ENCODE data around the gene BMF.

BMF gene

DNA sequence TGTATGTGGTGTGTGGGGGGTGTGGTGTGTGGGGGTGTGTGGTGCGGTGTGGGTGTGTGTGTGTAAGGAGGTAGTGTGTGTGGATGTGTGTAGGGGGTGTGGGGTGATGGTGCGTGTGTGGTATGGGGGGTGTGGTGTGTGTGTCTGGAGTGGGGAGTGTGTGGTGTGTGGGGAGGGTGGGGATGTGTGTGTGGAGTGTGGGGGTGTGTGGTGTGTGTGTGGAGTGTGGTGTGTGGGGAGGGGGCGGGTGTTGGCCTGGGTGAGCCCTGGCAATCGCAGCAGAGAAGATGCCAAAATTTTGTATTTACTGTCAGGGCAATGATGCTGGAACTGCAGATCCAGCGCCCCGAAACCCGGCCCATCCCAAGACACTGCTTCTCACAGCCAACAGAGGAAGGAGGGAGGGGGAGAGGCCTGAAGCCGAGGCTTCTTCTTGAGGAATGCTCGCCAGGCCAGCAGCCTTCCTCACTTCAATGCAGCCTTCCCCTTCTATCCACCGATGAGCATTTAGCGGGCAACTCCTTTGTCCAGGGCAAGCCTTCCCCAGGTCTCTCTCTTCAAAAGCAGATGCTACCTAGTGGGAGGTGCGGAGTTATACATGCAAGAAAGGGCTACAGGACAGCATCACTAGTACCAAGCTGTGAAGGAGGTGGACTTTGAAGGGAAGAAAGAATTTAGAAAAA is 57.8 kb downstream of the BMF start:
- no peak overlapping the region for H3K18ac ChIP-seq (ENCODE audit: low read length)
- H3K79me2 ChIP-seq (ENCODE audit: control insufficient read depth, insufficient read depth, low read length, poor library complexity): no peaks in the 10 kb centered on the region
- peak overlapping the region; percentile 58 for H3K4me3 ChIP-seq (ENCODE audit: low read depth, low read length)
- no peaks in the 10 kb centered on the region for H3K27me3 ChIP-seq (ENCODE audit: insufficient read depth, low read length)
- H3K4ac ChIP-seq (ENCODE audit: low read depth, low read length): no peak overlapping the region
- H2BK120ac ChIP-seq (ENCODE audit: insufficient read depth, low read length, poor library complexity): no peak overlapping the region
- peaks cover 30% of the 10 kb centered on the region for H3K79me1 ChIP-seq (ENCODE audit: low read length)
- peaks cover 6% of the 10 kb centered on the region for H3K9me3 ChIP-seq (ENCODE audit: insufficient read depth, low read depth, low read length)
- H3K27ac ChIP-seq (ENCODE audit: low read depth, low read length): no peak overlapping the region
- no peak overlapping the region for H3K23ac ChIP-seq (ENCODE audit: low read length)
- no peak overlapping the region for H4K8ac ChIP-seq (ENCODE audit: low read depth, low read length)
- peak overlapping the region; percentile 39 for H2AK5ac ChIP-seq (ENCODE audit: low read length)
- peak overlapping the region; percentile 3 for H4K91ac ChIP-seq (ENCODE audit: low read depth, low read length)
- no peak overlapping the region for H2BK12ac ChIP-seq (ENCODE audit: low read length)
- no peak overlapping the region for H2AFZ ChIP-seq (ENCODE audit: insufficient read depth, low read length, poor library complexity)
- peaks cover 46 to 54% of the 10 kb centered on the region in 2 experiments for H3K4me1 ChIP-seq (ENCODE audit: control insufficient read depth in 1 of 2, insufficient read depth in 2 of 2, low read length in 2 of 2)
- DNase-seq: no peak
- WGBS (ENCODE audit: extremely low coverage, insufficient coverage, insufficient read length): 100% methylated on average over 2 of the region's 12 CpGs
- no peaks in the 10 kb centered on the region for H3K36me3 ChIP-seq (ENCODE audit: control insufficient read depth in 1 of 2, insufficient read depth in 2 of 2, low read length in 2 of 2)
- H3K4me2 ChIP-seq (ENCODE audit: low read length): no peak overlapping the region
- H4K12ac ChIP-seq (ENCODE audit: low read depth, low read length): no peak overlapping the region
- no peak overlapping the region for H2BK5ac ChIP-seq (ENCODE audit: low read depth, low read length, poor library complexity)
- no peak overlapping the region for H3K14ac ChIP-seq (ENCODE audit: low read length)
- no peak overlapping the region for H3K9ac ChIP-seq (ENCODE audit: low read length)

DNA sequence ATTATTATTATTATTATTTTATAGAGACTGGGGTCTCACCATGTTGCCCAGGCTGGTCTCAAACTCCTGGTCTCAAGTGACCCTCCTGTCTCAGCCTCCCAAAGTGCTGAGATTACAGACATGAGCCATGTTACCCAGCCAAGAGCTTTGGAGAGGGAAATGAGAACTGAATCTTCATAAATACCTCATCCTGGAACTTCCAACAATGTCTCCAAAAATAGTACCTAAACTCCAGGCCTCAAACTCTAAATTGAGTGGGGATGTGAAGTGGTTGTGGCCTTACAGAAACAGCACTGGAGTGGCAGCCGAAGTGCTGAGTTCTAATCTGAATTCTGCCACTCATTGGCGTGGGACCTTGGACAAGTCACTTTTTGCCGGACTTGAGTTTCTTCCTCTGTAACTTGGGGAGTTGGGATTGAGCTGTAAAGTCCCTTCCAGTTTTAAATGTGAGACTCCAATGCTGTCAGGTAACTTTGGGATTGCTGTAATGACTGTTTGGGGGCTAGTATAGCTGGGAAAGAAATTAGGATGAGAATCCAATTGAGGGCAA is 59.7 kb downstream of the BMF start:
- Histone ChIP-seq H4K12ac (ENCODE audit: low read depth, low read length) (no peak overlapping the region), H3K36me3 (ENCODE audit: control insufficient read depth in 1 of 2, insufficient read depth in 2 of 2, low read length in 2 of 2) (no peaks in the 10 kb centered on the region), H3K23ac (ENCODE audit: low read length) (no peak overlapping the region), H3K27ac (ENCODE audit: low read depth, low read length) (no peak overlapping the region), H2BK12ac (ENCODE audit: low read length) (no peak overlapping the region), H3K18ac (ENCODE audit: low read length) (no peak overlapping the region), H3K79me1 (ENCODE audit: low read length) (peaks cover 23% of the 10 kb centered on the region), H3K27me3 (ENCODE audit: insufficient read depth, low read length) (no peaks in the 10 kb centered on the region), H4K8ac (ENCODE audit: low read depth, low read length) (no peak overlapping the region), H3K9me3 (ENCODE audit: insufficient read depth, low read depth, low read length) (peaks cover 6% of the 10 kb centered on the region), H3K4me3 (ENCODE audit: low read depth, low read length) (no peak overlapping the region), H3K4me2 (ENCODE audit: low read length) (no peak overlapping the region), H3K14ac (ENCODE audit: low read length) (no peak overlapping the region), H3K9ac (ENCODE audit: low read length) (no peak overlapping the region), H2BK5ac (ENCODE audit: low read depth, low read length, poor library complexity) (no peak overlapping the region), H4K91ac (ENCODE audit: low read depth, low read length) (no peak overlapping the region), H3K4ac (ENCODE audit: low read depth, low read length) (no peak overlapping the region), H3K79me2 (ENCODE audit: control insufficient read depth, insufficient read depth, low read length, poor library complexity) (no peaks in the 10 kb centered on the region), H2AK5ac (ENCODE audit: low read length) (no peak overlapping the region), H2AFZ (ENCODE audit: insufficient read depth, low read length, poor library complexity) (no peak overlapping the region), H2BK120ac (ENCODE audit: insufficient read depth, low read length, poor library complexity) (no peak overlapping the region), H3K4me1 (ENCODE audit: control insufficient read depth in 1 of 2, insufficient read depth in 2 of 2, low read length in 2 of 2) (peaks cover 31 to 40% of the 10 kb centered on the region in 2 experiments)
- peak in 1 of 2 donors; percentile 18 for DNase-seq
- WGBS (ENCODE audit: extremely low coverage, insufficient coverage, insufficient read length): no CpG with 5 or more reads among the region's 3 CpGs

DNA sequence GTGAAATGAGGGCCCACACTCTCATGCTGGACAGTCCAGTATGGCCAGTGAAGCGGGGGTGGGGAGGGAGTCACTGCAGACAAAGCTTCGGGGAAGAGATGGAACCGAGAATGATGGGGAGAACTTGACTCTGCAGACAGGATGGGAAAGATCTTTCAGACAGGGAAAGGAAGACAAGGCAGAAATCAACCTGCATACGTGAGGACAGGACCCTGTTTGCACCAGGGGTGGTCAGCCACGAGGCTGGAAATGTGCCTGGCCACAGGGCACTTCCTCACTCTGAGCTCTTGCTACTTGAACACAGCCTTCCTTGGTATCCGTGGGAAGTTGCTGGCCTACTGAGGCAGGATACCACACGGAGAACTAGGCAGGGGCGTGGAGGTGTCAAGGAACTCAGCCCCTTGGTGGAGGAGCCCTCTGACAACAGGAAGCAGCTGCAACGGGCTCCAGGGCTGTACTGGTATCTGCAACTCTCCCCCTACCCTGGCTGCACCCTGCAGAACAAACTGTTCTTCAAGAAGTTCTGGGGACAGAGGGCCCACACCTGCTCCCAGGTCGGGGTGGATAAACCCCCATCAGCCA is 60.4 kb downstream of the BMF start:
- no CpG with 5 or more reads among the region's 10 CpGs for WGBS (ENCODE audit: extremely low coverage, insufficient coverage, insufficient read length)
- no peak for DNase-seq
- no peak overlapping the region for H3K4me3 ChIP-seq (ENCODE audit: low read depth, low read length)
- no peak overlapping the region for H3K4ac ChIP-seq (ENCODE audit: low read depth, low read length)
- no peak overlapping the region for H3K23ac ChIP-seq (ENCODE audit: low read length)
- no peak overlapping the region for H3K27ac ChIP-seq (ENCODE audit: low read depth, low read length)
- H3K27me3 ChIP-seq (ENCODE audit: insufficient read depth, low read length): no peaks in the 10 kb centered on the region
- H3K79me1 ChIP-seq (ENCODE audit: low read length): peaks cover 18% of the 10 kb centered on the region
- no peaks in the 10 kb centered on the region for H3K79me2 ChIP-seq (ENCODE audit: control insufficient read depth, insufficient read depth, low read length, poor library complexity)
- H3K9me3 ChIP-seq (ENCODE audit: insufficient read depth, low read depth, low read length): peaks cover 6% of the 10 kb centered on the region
- peak overlapping the region; percentile 19 for H2AK5ac ChIP-seq (ENCODE audit: low read length)
- no peak overlapping the region for H2BK120ac ChIP-seq (ENCODE audit: insufficient read depth, low read length, poor library complexity)
- H3K4me1 ChIP-seq (ENCODE audit: control insufficient read depth in 1 of 2, insufficient read depth in 2 of 2, low read length in 2 of 2): peaks cover 26 to 33% of the 10 kb centered on the region in 2 experiments
- H4K8ac ChIP-seq (ENCODE audit: low read depth, low read length): peak overlapping the region; percentile 3
- H3K36me3 ChIP-seq (ENCODE audit: control insufficient read depth in 1 of 2, insufficient read depth in 2 of 2, low read length in 2 of 2): no peaks in the 10 kb centered on the region
- no peak overlapping the region for H3K4me2 ChIP-seq (ENCODE audit: low read length)
- H2BK5ac ChIP-seq (ENCODE audit: low read depth, low read length, poor library complexity): peak overlapping the region; percentile 27
- no peak overlapping the region for H4K12ac ChIP-seq (ENCODE audit: low read depth, low read length)
- peak overlapping the region; percentile 52 for H3K18ac ChIP-seq (ENCODE audit: low read length)
- H3K9ac ChIP-seq (ENCODE audit: low read length): no peak overlapping the region
- H2AFZ ChIP-seq (ENCODE audit: insufficient read depth, low read length, poor library complexity): peak overlapping the region; percentile 48
- peak overlapping the region; percentile 54 for H3K14ac ChIP-seq (ENCODE audit: low read length)
- H2BK12ac ChIP-seq (ENCODE audit: low read length): peak overlapping the region; percentile 24
- peak overlapping the region; percentile 72 for H4K91ac ChIP-seq (ENCODE audit: low read depth, low read length)

DNA sequence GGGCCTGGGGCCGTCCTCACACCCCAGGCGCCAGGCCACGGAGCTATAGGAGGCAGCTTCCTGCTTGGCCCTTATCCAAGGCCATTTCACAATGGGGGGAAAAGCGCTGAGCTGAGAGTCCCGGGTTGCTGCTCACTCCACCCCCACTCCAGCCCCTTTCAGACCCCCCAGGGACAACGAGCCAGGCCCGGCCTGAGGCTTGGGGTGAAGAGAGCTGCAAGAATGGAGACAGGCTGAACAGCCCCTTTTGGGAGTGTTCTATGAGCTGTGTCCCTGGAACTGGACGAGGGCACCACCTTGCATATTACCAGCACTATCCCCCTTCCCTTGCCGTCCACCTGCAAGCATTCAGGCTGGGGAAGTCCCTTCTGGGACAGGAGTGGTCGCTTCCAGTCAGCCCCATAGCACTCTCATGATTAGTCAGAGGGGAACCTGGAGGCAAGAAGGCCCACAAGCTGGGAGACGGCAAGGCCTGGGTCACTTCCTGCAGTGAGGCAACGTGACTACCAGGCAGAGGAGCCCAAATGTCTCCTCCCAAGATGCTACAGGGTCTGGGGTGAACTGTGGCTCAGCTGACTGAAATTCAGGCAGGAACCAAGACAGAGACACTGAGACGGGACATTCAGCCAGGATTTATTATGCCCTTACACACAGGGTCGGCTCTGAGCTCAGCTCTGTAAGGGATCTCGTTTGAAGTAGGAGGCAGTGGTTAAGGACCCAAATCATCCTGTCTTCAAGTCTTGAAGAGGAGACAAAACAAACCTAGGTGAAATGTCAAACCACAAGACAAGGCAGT is 61.1 kb downstream of the BMF start:
- peak overlapping the region; percentile 22 for H4K91ac ChIP-seq (ENCODE audit: low read depth, low read length)
- H3K9me3 ChIP-seq (ENCODE audit: insufficient read depth, low read depth, low read length): peaks cover 6% of the 10 kb centered on the region
- peaks cover 24 to 30% of the 10 kb centered on the region in 2 experiments for H3K4me1 ChIP-seq (ENCODE audit: control insufficient read depth in 1 of 2, insufficient read depth in 2 of 2, low read length in 2 of 2)
- peak overlapping the region; percentile 7 for H3K27ac ChIP-seq (ENCODE audit: low read depth, low read length)
- peaks cover 18% of the 10 kb centered on the region for H3K79me1 ChIP-seq (ENCODE audit: low read length)
- no peaks in the 10 kb centered on the region for H3K79me2 ChIP-seq (ENCODE audit: control insufficient read depth, insufficient read depth, low read length, poor library complexity)
- H3K9ac ChIP-seq (ENCODE audit: low read length): no peak overlapping the region
- no peak overlapping the region for H4K8ac ChIP-seq (ENCODE audit: low read depth, low read length)
- no peak overlapping the region for H3K4me2 ChIP-seq (ENCODE audit: low read length)
- peak overlapping the region; percentile 22 for H2BK120ac ChIP-seq (ENCODE audit: insufficient read depth, low read length, poor library complexity)
- H3K18ac ChIP-seq (ENCODE audit: low read length): peak overlapping the region; percentile 7
- no peak overlapping the region for H3K14ac ChIP-seq (ENCODE audit: low read length)
- H3K4me3 ChIP-seq (ENCODE audit: low read depth, low read length): no peak overlapping the region
- H4K12ac ChIP-seq (ENCODE audit: low read depth, low read length): no peak overlapping the region
- no CpG with 5 or more reads among the region's 15 CpGs for WGBS (ENCODE audit: extremely low coverage, insufficient coverage, insufficient read length)
- H2BK5ac ChIP-seq (ENCODE audit: low read depth, low read length, poor library complexity): no peak overlapping the region
- H2BK12ac ChIP-seq (ENCODE audit: low read length): peak overlapping the region; percentile 34
- no peak overlapping the region for H2AK5ac ChIP-seq (ENCODE audit: low read length)
- no peak overlapping the region for H3K4ac ChIP-seq (ENCODE audit: low read depth, low read length)
- H3K23ac ChIP-seq (ENCODE audit: low read length): no peak overlapping the region
- peak overlapping the region; percentile 7 for H2AFZ ChIP-seq (ENCODE audit: insufficient read depth, low read length, poor library complexity)
- peak; percentile 33 to 44 for DNase-seq
- H3K36me3 ChIP-seq (ENCODE audit: control insufficient read depth in 1 of 2, insufficient read depth in 2 of 2, low read length in 2 of 2): no peaks in the 10 kb centered on the region
- no peaks in the 10 kb centered on the region for H3K27me3 ChIP-seq (ENCODE audit: insufficient read depth, low read length)

Measured in trophoblast cell (in vitro differentiated cells and primary cell).